ENCODE data around the gene KRTAP19-4. TPM values are rescaled to one million over a fixed set of nuclear protein-coding genes. Genes with fewer than 3 reads are reported as not detected.
"Not testable (repeated sequence)": the region's sequence is repeated elsewhere in the genome, so short reads cannot be mapped to it uniquely, and the experiment has no call there.

The KRTAP19-4 gene, protein sequence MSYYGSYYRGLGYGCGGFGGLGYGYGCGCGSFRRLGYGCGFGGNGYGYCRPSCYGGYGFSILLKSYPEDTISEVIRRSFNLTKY
- not detected for total RNA-seq

GRCh38 chr21:30497065-30497464 lies at the start of gene KRTAP19-4:
Gene KRTAP19-4 (minus strand): TSS chr21:30497165. CDS start chr21:30497110, 55 bp downstream.
- DNase-seq = no peak

DNA sequence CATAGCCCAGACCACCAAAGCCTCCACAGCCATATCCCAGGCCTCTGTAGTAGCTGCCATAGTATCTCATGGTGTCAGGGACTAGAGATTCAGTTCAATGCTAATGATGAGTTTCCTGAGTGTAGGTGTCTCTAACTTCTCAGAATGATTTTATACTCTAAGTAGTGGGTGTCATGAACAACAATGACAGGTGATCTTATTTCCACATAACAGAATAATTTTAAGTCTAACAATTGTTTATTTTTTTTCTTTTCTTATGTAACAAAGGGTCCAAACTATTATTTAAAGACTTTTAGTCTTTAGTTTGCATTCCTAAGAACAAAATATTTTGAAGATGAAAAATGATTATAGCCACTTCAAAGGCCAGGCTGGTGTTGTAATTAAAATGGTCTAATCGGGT lies 44.8 kb upstream of the KRTAP19-4 start, which contains the start of gene KRTAP19-6:
KRTAP19-6 (minus strand) TSS at position 101 of the 400 bp plus-strand sequence; CDS start at position 70, 31 bp downstream.
- DNase-seq = no peak

DNA sequence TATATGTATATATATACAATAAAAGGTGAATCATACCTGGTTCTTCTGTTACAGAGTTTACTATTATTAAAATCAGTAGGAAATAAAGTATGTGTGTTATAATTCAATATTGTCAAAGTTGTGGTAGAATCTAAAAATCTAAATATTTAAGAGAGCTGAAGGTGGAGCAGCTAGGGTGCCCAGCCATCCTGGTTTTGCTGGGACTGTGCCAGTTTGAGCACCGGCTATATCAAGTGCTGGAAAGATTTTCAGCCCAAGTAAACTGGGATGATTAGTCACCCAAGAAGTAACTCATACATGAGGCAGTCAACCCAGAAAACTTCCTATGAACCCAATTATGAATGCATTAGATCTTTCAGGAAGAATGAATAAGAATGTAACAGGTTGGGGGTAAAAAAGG lies 21.9 kb upstream of the KRTAP19-4 start:
- no peak for DNase-seq

DNA sequence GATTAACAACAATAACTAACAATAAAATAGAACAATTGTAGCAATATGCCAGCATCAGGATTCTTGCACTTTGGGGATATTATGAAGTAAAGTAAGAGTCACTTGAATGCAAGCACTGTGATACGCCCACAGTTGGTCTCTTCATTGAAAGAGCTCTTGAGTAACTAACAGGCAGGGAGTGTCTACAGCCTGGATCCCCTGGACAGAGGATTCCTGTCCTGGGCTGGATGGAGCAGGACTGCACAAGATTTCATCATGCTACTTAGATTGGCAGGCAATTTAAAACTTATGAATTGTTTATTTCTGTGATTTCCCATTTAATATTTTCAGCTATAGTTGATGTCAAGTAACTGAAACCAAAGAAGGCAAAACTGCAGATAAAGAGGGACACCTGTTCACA lies 18.7 kb upstream of the KRTAP19-4 start:
- DNase-seq = no peak

DNA sequence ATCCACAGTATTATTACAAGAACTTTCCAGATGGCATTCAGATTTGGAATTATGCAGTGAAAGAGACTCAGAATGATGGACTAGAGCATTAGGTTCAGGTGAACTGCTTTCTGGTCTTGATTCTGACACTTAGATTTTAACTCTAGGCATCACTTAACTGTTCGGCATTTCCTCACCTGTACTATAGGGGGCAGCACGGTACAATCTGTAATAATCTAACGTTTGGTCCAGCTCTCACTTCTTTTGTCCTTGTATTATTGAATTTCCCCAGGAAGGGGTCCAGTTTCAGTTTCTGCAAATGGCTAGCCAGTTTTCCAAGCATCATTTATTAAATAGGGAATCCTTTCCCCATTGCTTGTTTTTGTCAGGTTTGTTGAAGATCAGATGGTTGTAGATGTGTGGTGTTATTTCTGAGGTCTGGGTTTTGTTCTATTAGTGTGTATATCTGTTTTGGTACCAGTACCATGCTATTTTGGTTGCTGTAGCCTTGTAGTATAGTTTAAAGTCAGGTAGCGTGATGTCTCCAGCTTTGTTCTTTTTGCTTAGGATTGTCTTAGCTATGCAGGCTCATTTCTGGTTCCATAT lies 8.7 kb upstream of the KRTAP19-4 start:
- DNase-seq = not testable (repeated sequence)

DNA sequence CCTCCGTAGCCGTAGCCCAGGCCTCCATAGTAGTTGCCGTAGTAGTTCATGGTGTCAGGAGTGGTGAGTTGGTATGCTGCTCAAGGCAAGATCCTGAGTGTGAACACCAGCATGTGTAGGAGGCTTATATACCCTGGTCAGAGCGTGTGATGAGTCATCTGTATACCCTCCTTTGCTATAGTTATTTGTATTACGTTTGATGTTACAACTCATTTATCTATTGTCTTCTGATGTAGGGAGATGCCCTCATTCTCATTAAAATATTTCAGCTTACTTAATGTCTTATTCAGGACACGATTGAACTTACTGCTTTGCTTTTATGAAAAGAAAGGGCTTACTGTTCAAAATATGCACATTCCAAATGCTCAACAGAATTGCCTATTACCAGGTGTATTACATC lies 5.1 kb upstream of the KRTAP19-4 start, which contains the start of gene KRTAP19-5:
KRTAP19-5 (minus strand) TSS at position 101 of the 400 bp plus-strand sequence; CDS start at position 50, 51 bp downstream.
- no peak for DNase-seq

- no peak for DNase-seq
Observed at GRCh38 chr21:30491963-30492428, 5.0 kb downstream of the KRTAP19-4 start, which contains the start of gene KRTAP19-3. Gene KRTAP19-3 (minus strand): TSS chr21:30492013. CDS start chr21:30491957, 56 bp downstream.

DNA sequence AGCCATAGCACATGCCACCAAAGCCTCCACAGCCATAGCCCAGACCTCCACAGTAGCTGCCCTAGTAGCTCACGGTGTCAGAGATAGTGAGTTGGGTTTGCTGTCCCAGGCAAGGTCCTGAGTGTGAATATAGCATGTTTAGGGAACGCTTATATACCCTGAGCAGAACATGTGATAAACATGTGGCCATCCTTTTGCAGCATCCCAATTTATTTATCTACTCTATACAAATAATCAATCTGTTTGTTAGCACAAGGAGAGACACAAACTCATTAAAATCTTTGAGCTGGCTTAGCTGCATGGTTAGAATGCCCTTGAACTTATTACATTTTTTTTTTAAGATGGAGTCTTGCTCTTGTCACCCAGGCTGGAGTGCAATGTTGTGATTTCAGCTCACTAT lies 9.6 kb downstream of the KRTAP19-4 start, which contains the start of gene KRTAP19-2:
KRTAP19-2 (minus strand) TSS at position 101 of the 400 bp plus-strand sequence; CDS start at position 13, 88 bp downstream.
- no peak for DNase-seq

DNA sequence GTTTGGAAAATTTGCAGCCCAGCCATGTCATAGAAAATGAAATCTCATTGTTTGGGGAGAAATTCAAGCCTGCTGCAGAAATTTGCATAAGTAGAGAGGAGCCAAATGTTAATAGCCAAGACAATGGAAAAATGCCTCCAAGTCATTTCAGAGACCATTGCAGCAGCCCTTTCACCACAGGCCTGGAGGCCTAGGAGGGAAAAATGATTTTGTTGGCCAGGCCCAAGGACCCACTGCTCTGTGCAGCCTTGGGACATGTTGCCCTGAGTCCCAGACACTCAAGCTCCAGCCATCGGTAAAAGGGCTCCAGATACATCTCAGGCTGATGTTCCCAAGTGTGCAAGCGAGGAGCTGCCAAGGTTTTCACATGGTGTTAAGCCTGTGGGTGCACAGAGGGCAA lies 10.8 kb downstream of the KRTAP19-4 start:
- no peak for DNase-seq

GRCh38 chr21:30482130-30482529 lies 14.8 kb downstream of the KRTAP19-4 start:
- no peak for DNase-seq

DNA sequence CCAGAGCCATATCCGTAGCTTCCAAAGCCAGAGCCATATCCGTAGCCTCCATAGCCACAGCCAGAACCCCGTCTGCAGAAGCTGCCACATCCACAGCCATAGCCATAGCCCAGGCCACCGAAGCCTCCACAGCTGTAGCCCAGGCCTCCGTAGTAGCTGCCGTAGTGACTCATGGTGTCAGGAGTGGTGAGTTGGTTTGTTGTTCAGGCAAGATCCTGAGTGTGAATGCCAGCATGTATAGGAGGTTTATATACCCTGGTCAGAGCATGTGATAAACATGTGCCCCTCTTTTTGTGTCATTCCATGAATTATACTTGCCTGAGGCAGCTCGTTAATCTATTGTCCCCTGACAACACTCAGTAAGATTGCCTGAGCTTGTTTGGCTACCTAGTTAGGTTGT lies 16.8 kb downstream of the KRTAP19-4 start, which contains the start of gene KRTAP19-1:
KRTAP19-1 (minus strand) TSS at position 223 of the 400 bp plus-strand sequence; CDS start at position 173, 50 bp downstream.
- DNase-seq = no peak

- no peak for DNase-seq
Observed at GRCh38 chr21:30479259-30479658, 17.7 kb downstream of the KRTAP19-4 start.

DNA sequence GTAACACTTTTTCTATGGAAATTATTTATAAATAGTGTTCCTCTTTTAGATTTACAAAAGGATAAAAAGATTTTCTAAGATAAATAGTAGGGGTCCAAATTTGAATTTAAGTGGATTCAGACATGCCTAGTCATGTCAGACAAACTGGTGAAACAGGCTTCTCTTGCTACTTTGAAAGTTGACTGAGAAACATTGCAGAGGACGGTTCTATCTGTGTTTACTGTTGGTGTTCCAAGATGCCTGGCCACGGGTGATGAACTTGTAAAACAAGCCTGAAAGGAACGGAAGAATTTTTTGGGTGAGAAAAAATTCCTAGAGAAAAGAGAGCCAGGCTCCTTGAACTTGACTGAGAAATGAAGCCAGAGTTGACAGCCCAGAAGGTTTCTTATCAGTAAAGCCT lies 19.0 kb downstream of the KRTAP19-4 start:
- DNase-seq = no peak

DNA sequence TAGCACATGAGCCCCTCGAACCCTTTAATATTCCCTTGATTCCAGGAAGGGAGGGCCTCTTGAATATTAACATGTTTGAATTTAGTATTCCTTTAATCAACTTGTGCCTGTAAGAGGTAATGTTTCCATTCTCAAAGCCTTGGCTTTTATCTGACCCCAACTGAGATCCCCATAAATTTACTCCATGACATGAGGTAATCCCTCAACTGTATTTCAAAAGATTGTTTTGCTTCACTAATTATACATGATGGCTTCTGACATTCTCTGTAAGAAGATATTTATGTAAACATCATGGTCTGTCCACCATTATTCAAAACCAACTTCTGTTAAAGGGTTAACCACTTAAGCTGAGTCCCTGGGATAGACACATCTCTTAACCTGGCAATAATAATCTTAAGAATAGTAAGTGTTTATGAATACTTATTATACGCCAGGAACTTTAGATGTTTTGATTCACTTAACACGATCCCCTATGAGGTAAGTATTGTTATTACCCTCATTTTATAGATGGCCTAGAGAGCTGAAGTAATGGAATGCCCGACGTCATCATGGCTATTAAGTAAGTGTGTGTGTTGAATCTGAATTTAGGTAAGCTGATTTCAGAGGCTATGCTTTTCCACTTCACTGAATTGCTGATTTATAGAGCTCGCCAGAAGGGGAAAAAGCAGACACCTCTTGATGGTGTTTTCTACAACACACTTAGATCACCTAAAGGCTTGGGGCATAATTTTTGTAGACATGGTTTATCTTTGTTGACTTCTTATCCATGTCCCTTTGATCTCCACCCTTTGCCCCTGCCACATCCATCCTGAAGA lies 27.9 kb downstream of the KRTAP19-4 start:
- no peak for DNase-seq

- no peak for DNase-seq
Observed at GRCh38 chr21:30463713-30464112, 33.3 kb downstream of the KRTAP19-4 start.

DNA sequence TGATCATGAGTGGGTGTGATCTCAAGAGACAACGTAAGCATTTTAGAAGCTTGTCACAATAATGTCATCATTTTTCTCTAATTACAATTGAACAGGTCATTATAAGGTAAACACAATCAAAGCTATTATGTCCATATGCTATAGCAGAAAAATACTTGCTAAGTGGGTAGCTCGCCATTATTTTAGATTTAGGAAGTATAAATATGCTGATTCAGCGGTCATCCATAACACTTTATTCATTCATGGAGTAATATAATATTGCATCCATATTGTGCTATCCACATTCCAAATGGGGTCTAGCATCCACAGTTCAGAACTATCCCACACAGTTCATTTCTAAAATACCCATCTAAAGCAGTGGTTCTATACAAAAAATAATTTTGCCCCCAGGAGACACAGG lies 48.5 kb downstream of the KRTAP19-4 start:
- no peak for DNase-seq

DNA sequence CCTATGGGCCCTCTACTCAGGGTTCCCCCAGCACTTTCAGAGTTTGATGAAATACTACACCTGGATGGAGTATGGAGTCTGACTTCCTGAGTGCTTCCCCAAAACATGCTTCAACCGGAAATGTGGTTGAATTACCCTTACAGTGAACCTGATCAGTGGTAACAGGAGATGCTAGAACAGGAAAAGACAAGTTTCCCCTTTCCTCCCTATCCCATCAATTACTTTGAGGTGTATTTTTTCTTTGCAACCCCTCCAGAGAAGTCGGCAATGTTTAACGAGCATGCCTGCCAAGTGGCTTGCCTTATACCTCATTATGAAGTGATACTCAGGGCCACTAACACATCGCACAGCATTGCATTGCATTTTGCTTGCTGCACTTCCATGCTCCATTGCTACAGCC lies 49.9 kb downstream of the KRTAP19-4 start:
- no peak for DNase-seq

Small RNA genes lying within 50 kb of the gene (small RNA-seq; reads per million reads assigned to genes)
- gene AP000567.1 = not detected
- not detected for gene KRTAP19-10P
- gene KRTAP19-11P = not detected
- not detected for gene KRTAP19-9P

Other genes with a start within 250 kb of the KRTAP19-4 start
- gene KRTAP24-1, start 214.2 kb downstream of the KRTAP19-4 start, total RNA-seq = not detected
- gene KRTAP25-1, start 207.7 kb downstream of the KRTAP19-4 start, total RNA-seq = not detected
- gene KRTAP26-1, start 176.8 kb downstream of the KRTAP19-4 start, total RNA-seq = not detected
- gene KRTAP27-1, start 159.5 kb downstream of the KRTAP19-4 start, total RNA-seq = not detected
- not detected for gene KRTAP23-1, start 148.6 kb downstream of the KRTAP19-4 start, total RNA-seq
- gene KRTAP13-2, start 124.9 kb downstream of the KRTAP19-4 start, total RNA-seq = not detected
- gene KRTAP13-1, start 101.1 kb downstream of the KRTAP19-4 start, total RNA-seq = not detected
- not detected for gene KRTAP13-3, start 71.2 kb downstream of the KRTAP19-4 start, total RNA-seq
- not detected for gene KRTAP13-4, start 66.9 kb downstream of the KRTAP19-4 start, total RNA-seq
- gene KRTAP15-1, start 56.9 kb downstream of the KRTAP19-4 start, total RNA-seq = not detected
- gene KRTAP19-1, start 16.8 kb downstream of the KRTAP19-4 start, total RNA-seq = not detected
- gene KRTAP19-2, start 9.7 kb downstream of the KRTAP19-4 start, total RNA-seq = not detected
- gene KRTAP19-3, start 5.2 kb downstream of the KRTAP19-4 start, total RNA-seq = not detected
- gene KRTAP19-5, start 5.0 kb upstream of the KRTAP19-4 start, total RNA-seq = not detected
- gene KRTAP19-6, start 44.7 kb upstream of the KRTAP19-4 start, total RNA-seq = not detected
- gene KRTAP19-7, start 64.1 kb upstream of the KRTAP19-4 start, total RNA-seq = not detected
- gene KRTAP22-2, start 93.2 kb upstream of the KRTAP19-4 start, total RNA-seq = not detected
- gene KRTAP6-3, start 95.3 kb upstream of the KRTAP19-4 start, total RNA-seq = not detected
- not detected for gene KRTAP6-2, start 101.7 kb upstream of the KRTAP19-4 start, total RNA-seq
- not detected for gene KRTAP22-1, start 103.9 kb upstream of the KRTAP19-4 start, total RNA-seq
- gene KRTAP6-1, start 116.8 kb upstream of the KRTAP19-4 start, total RNA-seq = not detected
- not detected for gene KRTAP20-1, start 119.3 kb upstream of the KRTAP19-4 start, total RNA-seq
- not detected for gene KRTAP20-4, start 123.5 kb upstream of the KRTAP19-4 start, total RNA-seq
- gene KRTAP20-2, start 138.0 kb upstream of the KRTAP19-4 start, total RNA-seq = not detected
- not detected for gene KRTAP20-3, start 145.7 kb upstream of the KRTAP19-4 start, total RNA-seq
- not detected for gene KRTAP21-3, start 221.6 kb upstream of the KRTAP19-4 start, total RNA-seq

Measured in occipital lobe (tissue), 3 donors.